Measurements from ENCODE around the gene EML4.
"Not testable (repeated sequence)": the region's sequence is repeated elsewhere in the genome, so short reads cannot be mapped to it uniquely, and the experiment has no call there.

EML4 gene

GRCh38 chr2:42312106-42312505 is 143.0 kb downstream of the EML4 start:
- DNase-seq: no peak

- no peak for DNase-seq
Measured at GRCh38 chr2:42314892-42315468, 145.8 kb downstream of the EML4 start.

- DNase-seq: no peak
Measured at GRCh38 chr2:42315844-42316470, 146.8 kb downstream of the EML4 start.

GRCh38 chr2:42316910-42317309 is 147.8 kb downstream of the EML4 start:
- no peak for DNase-seq

GRCh38 chr2:42317486-42317885 is 148.3 kb downstream of the EML4 start:
- no peak for DNase-seq

GRCh38 chr2:42317945-42318344 is 148.8 kb downstream of the EML4 start:
- DNase-seq: no peak

GRCh38 chr2:42319265-42319664 is 150.1 kb downstream of the EML4 start:
- DNase-seq: no peak

GRCh38 chr2:42321452-42322064 is 152.4 kb downstream of the EML4 start:
- DNase-seq: no peak

- DNase-seq: no peak
Measured at GRCh38 chr2:42324244-42324643, 155.1 kb downstream of the EML4 start.

GRCh38 chr2:42324949-42325348 is 155.8 kb downstream of the EML4 start:
- DNase-seq: no peak

GRCh38 chr2:42325609-42326008 is 156.5 kb downstream of the EML4 start:
- no peak for DNase-seq

GRCh38 chr2:42327125-42327524 is 158.0 kb downstream of the EML4 start:
- no peak for DNase-seq

GRCh38 chr2:42328148-42328833 is 159.1 kb downstream of the EML4 start:
- DNase-seq: no peak

- no peak for DNase-seq
Measured at GRCh38 chr2:42328923-42329322, 159.8 kb downstream of the EML4 start.

GRCh38 chr2:42329736-42330135 is 160.6 kb downstream of the EML4 start:
- no peak for DNase-seq

GRCh38 chr2:42331569-42332284 is 162.6 kb downstream of the EML4 start:
- no peak for DNase-seq

GRCh38 chr2:42332575-42332974 is 163.4 kb downstream of the EML4 start:
- DNase-seq: no peak

GRCh38 chr2:42333579-42333978 is 164.4 kb downstream of the EML4 start:
- DNase-seq: no peak

GRCh38 chr2:42334220-42334619 is 165.1 kb downstream of the EML4 start:
- no peak for DNase-seq

GRCh38 chr2:42334865-42335264 is 165.7 kb downstream of the EML4 start:
- DNase-seq: not testable (repeated sequence)

GRCh38 chr2:42335514-42336104 is 166.5 kb downstream of the EML4 start:
- DNase-seq: no peak

- DNase-seq: no peak
Measured at GRCh38 chr2:42336361-42336965, 167.3 kb downstream of the EML4 start.

All from C1 segment of cervical spinal cord (tissue), 14 donors.